ENCODE results near the gene RPL10. TPM values are rescaled to one million over a fixed set of nuclear protein-coding genes. Genes with fewer than 3 reads are reported as not detected.

The RPL10 gene
- total RNA-seq, 1 experiment from 2014 or later = 3,447 TPM

GRCh38 chrX:154380787-154381186 is 17.4 kb upstream of the RPL10 start:
- CTCF ChIA-PET = no interaction called here
- H3K4me3 ChIP-seq = no peak overlapping the region

GRCh38 chrX:154381271-154381670 is 16.9 kb upstream of the RPL10 start:
- Histone ChIP-seq H3K79me2 (ENCODE audit: low read depth) (peaks cover 12% of the 10 kb centered on the region; the same call in 1 of the 2 replicates), H3K4me2 (no peak overlapping the region), H3K27me3 (ENCODE audit: insufficient read depth, low read depth) (no peaks in the 10 kb centered on the region), H2AFZ (no peak overlapping the region), H3K9me3 (ENCODE audit: insufficient read depth, low read depth) (no peaks in the 10 kb centered on the region), H4K20me1 (ENCODE audit: insufficient read depth) (no peaks in the 10 kb centered on the region), H3K4me1 (replicated peaks; ENCODE audit: insufficient read depth) (no peaks in the 10 kb centered on the region), H3K27ac (no peak overlapping the region), H3K9me2 (ENCODE audit: insufficient read depth) (no peaks in the 10 kb centered on the region), H3K4me3 (no peak overlapping the region), H3K36me3 (ENCODE audit: low read depth) (no peaks in the 10 kb centered on the region), H3F3A (ENCODE audit: insufficient read depth, low read depth) (no peaks in the 10 kb centered on the region)
- no peak for TF ChIP-seq CTCF (conservative IDR thresholded peaks at IDR 0.05)
- no peak for TF ChIP-seq EZH2 (IDR thresholded peaks at IDR 0.05; ENCODE audit: low read depth)
- DNase-seq = no peak
- intact Hi-C loops (cut with micrococcal nuclease; ENCODE audit: unreplicated experiment) = no loop called here
- ChIA-PET POLR2A (ENCODE audit: unreplicated experiment) (interaction anchor here (0.5 to 0.6 kb wide), 2 partner anchors 17 to 151 kb away, joined by 3 to 5 read pairs; no protein-coding TSS in a partner anchor), CTCF (no interaction called here)
- no TSS peak for BruUV-seq (replicated peaks)

More at GRCh38 chrX:154380787-154381186, 17.4 kb upstream of the RPL10 start:
- TF ChIP-seq CTCF (conservative IDR thresholded peaks at IDR 0.05) (no peak), EZH2 (IDR thresholded peaks at IDR 0.05; ENCODE audit: low read depth) (no peak)
- Histone ChIP-seq H3K4me1 (replicated peaks; ENCODE audit: insufficient read depth) (no peaks in the 10 kb centered on the region), H3K27me3 (ENCODE audit: insufficient read depth, low read depth) (no peaks in the 10 kb centered on the region), H3F3A (ENCODE audit: insufficient read depth, low read depth) (no peaks in the 10 kb centered on the region), H3K27ac (no peak overlapping the region), H3K4me2 (peak overlapping the region; percentile 69; the same call in 1 of the 2 replicates), H4K20me1 (ENCODE audit: insufficient read depth) (no peaks in the 10 kb centered on the region), H3K9me3 (ENCODE audit: insufficient read depth, low read depth) (no peaks in the 10 kb centered on the region), H3K9me2 (ENCODE audit: insufficient read depth) (no peaks in the 10 kb centered on the region), H3K36me3 (ENCODE audit: low read depth) (no peaks in the 10 kb centered on the region), H2AFZ (no peak overlapping the region), H3K79me2 (ENCODE audit: low read depth) (peaks cover 12% of the 10 kb centered on the region; the same call in 1 of the 2 replicates)
- POLR2A ChIA-PET (ENCODE audit: unreplicated experiment) = interaction anchor here (0.6 kb wide), 2 partner anchors 109 to 151 kb away, joined by 4 to 5 read pairs; no protein-coding TSS in a partner anchor
- no peak for DNase-seq
- intact Hi-C loops (cut with micrococcal nuclease; ENCODE audit: unreplicated experiment) = no loop called here
- no TSS peak for BruUV-seq (replicated peaks)

DNA sequence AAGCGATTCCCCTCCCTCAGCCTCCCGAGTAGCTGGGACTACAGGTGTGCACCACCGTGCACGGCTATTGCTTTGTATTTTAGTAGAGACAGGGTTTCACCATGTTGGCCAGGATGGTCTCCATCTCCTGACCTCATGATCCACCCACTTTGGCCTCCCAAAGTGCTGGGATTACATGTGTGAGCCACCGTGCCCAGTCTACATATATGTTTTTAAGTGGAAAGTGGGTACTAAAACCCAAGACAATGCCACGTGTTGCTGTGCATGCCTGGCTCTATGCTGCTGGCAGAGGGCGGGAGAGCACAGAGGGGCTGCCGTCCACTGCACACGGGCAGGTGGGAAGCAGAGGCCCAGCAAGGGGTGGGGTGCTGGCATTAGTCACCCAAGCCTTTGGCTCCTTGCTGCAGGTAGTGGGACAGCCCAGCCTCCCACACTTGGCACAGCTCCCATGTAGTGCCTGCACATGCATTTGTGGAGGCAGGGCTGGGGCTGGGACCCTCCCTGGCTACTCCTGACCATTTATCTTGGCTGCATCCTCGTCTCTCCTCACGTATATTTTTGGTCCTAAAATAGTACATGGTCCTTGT is 15.6 kb upstream of the RPL10 start:
- Histone ChIP-seq H3K79me2 (ENCODE audit: low read depth) (peaks cover 12% of the 10 kb centered on the region; the same call in 1 of the 2 replicates), H3F3A (ENCODE audit: insufficient read depth, low read depth) (no peaks in the 10 kb centered on the region), H2AFZ (no peak overlapping the region), H4K20me1 (ENCODE audit: insufficient read depth) (no peaks in the 10 kb centered on the region), H3K4me1 (replicated peaks; ENCODE audit: insufficient read depth) (no peaks in the 10 kb centered on the region), H3K4me3 (no peak overlapping the region), H3K36me3 (ENCODE audit: low read depth) (no peaks in the 10 kb centered on the region), H3K27me3 (ENCODE audit: insufficient read depth, low read depth) (no peaks in the 10 kb centered on the region), H3K4me2 (no peak overlapping the region), H3K9me2 (ENCODE audit: insufficient read depth) (no peaks in the 10 kb centered on the region), H3K9me3 (ENCODE audit: insufficient read depth, low read depth) (no peaks in the 10 kb centered on the region), H3K27ac (no peak overlapping the region)
- no peak for DNase-seq
- POLR2A ChIA-PET (ENCODE audit: unreplicated experiment) = interaction anchor here (0.5 to 0.7 kb wide), 3 partner anchors 11 to 160 kb away, joined by 3 to 5 read pairs (median 3); no protein-coding TSS in a partner anchor
- CTCF ChIA-PET = interaction anchor here (2.1 kb wide), 1 partner anchor 9 kb away, joined by 9 read pairs; no protein-coding TSS in a partner anchor
- intact Hi-C loops (cut with micrococcal nuclease; ENCODE audit: unreplicated experiment) = no loop called here
- BruUV-seq (replicated peaks) = no TSS peak
- no peak for TF ChIP-seq EZH2 (IDR thresholded peaks at IDR 0.05; ENCODE audit: low read depth)
- no peak for TF ChIP-seq CTCF (conservative IDR thresholded peaks at IDR 0.05)
